ENCODE results near the gene SLC23A2. TPM values are rescaled to one million over a fixed set of nuclear protein-coding genes. Genes with fewer than 3 reads are reported as not detected.

Gene SLC23A2
- total and polyA plus RNA-seq, 2 experiments from 2014 or later, result 5.9 to 9.6 TPM

DNA sequence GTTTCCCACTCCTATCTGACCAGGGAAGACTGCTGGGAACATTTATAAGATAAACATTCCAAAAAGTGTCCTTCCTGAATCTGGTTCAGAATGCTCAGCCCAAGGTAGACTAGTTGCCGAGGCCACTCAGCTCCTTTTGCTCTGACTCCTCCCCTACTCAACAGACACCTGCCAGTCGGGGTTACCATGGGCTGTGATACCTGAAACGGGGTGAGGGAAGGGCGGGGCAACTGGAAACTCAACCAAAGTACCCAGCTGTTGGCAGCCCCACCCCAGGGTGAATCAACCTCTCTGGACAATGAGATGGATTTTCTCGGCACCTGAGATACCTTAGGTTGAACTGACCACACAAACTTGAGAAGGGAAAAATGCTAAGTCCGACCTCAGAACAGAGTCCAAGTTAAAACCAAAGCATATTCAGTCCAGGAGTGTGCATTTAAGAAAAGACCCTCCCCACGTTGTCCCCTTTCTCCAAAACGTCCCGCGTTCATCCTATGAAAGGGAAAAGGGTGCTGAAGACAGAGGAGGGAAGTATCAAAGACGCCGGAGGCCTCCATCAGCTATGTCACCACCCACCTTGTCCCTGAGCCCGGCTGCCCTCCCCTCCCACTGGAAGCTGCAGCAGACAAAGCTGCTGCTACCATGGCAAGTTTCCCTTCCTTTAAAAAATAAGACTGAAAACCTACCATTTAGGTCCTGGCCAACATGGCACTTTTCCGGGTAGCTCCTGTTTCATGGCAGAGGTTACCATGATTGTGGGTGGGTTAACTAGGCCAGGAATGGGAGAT lies 100.1 kb downstream of the SLC23A2 start:
- Histone ChIP-seq H3K9me2 (ENCODE audit: insufficient read depth) (no peaks in the 10 kb centered on the region), H3K27me3 (replicated peaks; ENCODE audit: insufficient read depth) (no peaks in the 10 kb centered on the region), H2AFZ (no peak overlapping the region), H3K27ac (no peak overlapping the region), H4K20me1 (ENCODE audit: insufficient read depth) (no peaks in the 10 kb centered on the region), H3K4me2 (ENCODE audit: unreplicated experiment) (no peak overlapping the region), H3K9me3 (ENCODE audit: low read depth) (no peaks in the 10 kb centered on the region), H3K36me3 (ENCODE audit: low read depth) (no peaks in the 10 kb centered on the region), H3K4me1 (ENCODE audit: insufficient read depth) (peaks cover 11% of the 10 kb centered on the region), H3F3A (ENCODE audit: insufficient read depth) (peaks cover 8% of the 10 kb centered on the region; the same call in 1 of the 2 replicates), H3K9ac (no peak overlapping the region), H3K4me3 (no peak overlapping the region), H3K79me2 (ENCODE audit: insufficient read depth) (no peaks in the 10 kb centered on the region)
- in situ Hi-C loops (cut with MboI), result no loop called here
- no peak for TF ChIP-seq EZH2phosphoT487 (IDR thresholded peaks at IDR 0.05; ENCODE audit: insufficient read depth, low read depth)
- no peak for TF ChIP-seq EZH2 (IDR thresholded peaks at IDR 0.05; ENCODE audit: insufficient read depth, poor library complexity, severe bottlenecking)
- WGBS, 2 experiments (ENCODE audit: low coverage in 1 of 2, low lambda C conversion rate in 2 of 2, missing lambda C conversion rate in 2 of 2), result 78 to 83% methylated on average over 14 of the region's 14 CpGs
- DNase-seq, result no peak

GRCh38 chr20:4898282-4899244 lies 102.7 kb downstream of the SLC23A2 start:
- 28 to 29% methylated on average over 14 of the region's 14 CpGs for WGBS, 2 experiments (ENCODE audit: low coverage in 1 of 2, low lambda C conversion rate in 2 of 2, missing lambda C conversion rate in 2 of 2)
- no peaks in the 10 kb centered on the region for H4K20me1 ChIP-seq (ENCODE audit: insufficient read depth)
- DNase-seq, result peak; percentile 95
- peak overlapping the region; percentile 22; the same call in 1 of the 2 replicates for H3K9ac ChIP-seq
- H3F3A ChIP-seq (ENCODE audit: insufficient read depth), result peaks cover 8% of the 10 kb centered on the region; the same call in 1 of the 2 replicates
- no peak for TF ChIP-seq EZH2phosphoT487 (IDR thresholded peaks at IDR 0.05; ENCODE audit: insufficient read depth, low read depth)
- TF ChIP-seq EZH2 (IDR thresholded peaks at IDR 0.05; ENCODE audit: insufficient read depth, poor library complexity, severe bottlenecking), result no peak
- no peak overlapping the region for H3K4me3 ChIP-seq
- no peaks in the 10 kb centered on the region for H3K9me2 ChIP-seq (ENCODE audit: insufficient read depth)
- no peaks in the 10 kb centered on the region for H3K9me3 ChIP-seq (ENCODE audit: low read depth)
- H3K79me2 ChIP-seq (ENCODE audit: insufficient read depth), result no peaks in the 10 kb centered on the region
- in situ Hi-C loops (cut with MboI), result no loop called here
- H3K4me2 ChIP-seq (ENCODE audit: unreplicated experiment), result peak overlapping the region; percentile 18
- peak overlapping the region; percentile 42; the same call in 1 of the 2 replicates for H2AFZ ChIP-seq
- H3K4me1 ChIP-seq (ENCODE audit: insufficient read depth), result peaks cover 11% of the 10 kb centered on the region
- H3K27ac ChIP-seq, result peak overlapping the region; percentile 25; the same call in 1 of the 2 replicates
- H3K27me3 ChIP-seq (replicated peaks; ENCODE audit: insufficient read depth), result no peaks in the 10 kb centered on the region
- H3K36me3 ChIP-seq (ENCODE audit: low read depth), result no peaks in the 10 kb centered on the region

- no peaks in the 10 kb centered on the region for H3K36me3 ChIP-seq (ENCODE audit: low read depth)
- peaks cover 11% of the 10 kb centered on the region for H3K4me1 ChIP-seq (ENCODE audit: insufficient read depth)
- H3K4me2 ChIP-seq (ENCODE audit: unreplicated experiment), result no peak overlapping the region
- H3K27ac ChIP-seq, result no peak overlapping the region
- H3F3A ChIP-seq (ENCODE audit: insufficient read depth), result peaks cover 8% of the 10 kb centered on the region; the same call in 1 of the 2 replicates
- H3K4me3 ChIP-seq, result no peak overlapping the region
- no peak overlapping the region for H2AFZ ChIP-seq
- no peak for DNase-seq
- TF ChIP-seq EZH2phosphoT487 (IDR thresholded peaks at IDR 0.05; ENCODE audit: insufficient read depth, low read depth) (no peak), EZH2 (IDR thresholded peaks at IDR 0.05; ENCODE audit: insufficient read depth, poor library complexity, severe bottlenecking) (no peak)
- no peaks in the 10 kb centered on the region for H4K20me1 ChIP-seq (ENCODE audit: insufficient read depth)
- no peaks in the 10 kb centered on the region for H3K9me3 ChIP-seq (ENCODE audit: low read depth)
- 97 to 99% methylated on average over 4 of the region's 4 CpGs for WGBS, 2 experiments (ENCODE audit: low coverage in 1 of 2, low lambda C conversion rate in 2 of 2, missing lambda C conversion rate in 2 of 2)
- H3K9me2 ChIP-seq (ENCODE audit: insufficient read depth), result no peaks in the 10 kb centered on the region
- in situ Hi-C loops (cut with MboI), result no loop called here
- no peak overlapping the region for H3K9ac ChIP-seq
- no peaks in the 10 kb centered on the region for H3K79me2 ChIP-seq (ENCODE audit: insufficient read depth)
- no peaks in the 10 kb centered on the region for H3K27me3 ChIP-seq (replicated peaks; ENCODE audit: insufficient read depth)
Measured at GRCh38 chr20:4897600-4897999, 103.7 kb downstream of the SLC23A2 start.

GRCh38 chr20:4896971-4897497 lies 104.3 kb downstream of the SLC23A2 start:
- DNase-seq, result no peak
- no peak overlapping the region for H3K9ac ChIP-seq
- H3K4me3 ChIP-seq, result no peak overlapping the region
- TF ChIP-seq EZH2 (IDR thresholded peaks at IDR 0.05; ENCODE audit: insufficient read depth, poor library complexity, severe bottlenecking), result no peak
- TF ChIP-seq EZH2phosphoT487 (IDR thresholded peaks at IDR 0.05; ENCODE audit: insufficient read depth, low read depth), result no peak
- H3K27me3 ChIP-seq (replicated peaks; ENCODE audit: insufficient read depth), result no peaks in the 10 kb centered on the region
- H4K20me1 ChIP-seq (ENCODE audit: insufficient read depth), result no peaks in the 10 kb centered on the region
- H3K9me2 ChIP-seq (ENCODE audit: insufficient read depth), result no peaks in the 10 kb centered on the region
- H3K27ac ChIP-seq, result no peak overlapping the region
- no peak overlapping the region for H2AFZ ChIP-seq
- H3K4me2 ChIP-seq (ENCODE audit: unreplicated experiment), result no peak overlapping the region
- in situ Hi-C loops (cut with MboI), result no loop called here
- H3K79me2 ChIP-seq (ENCODE audit: insufficient read depth), result no peaks in the 10 kb centered on the region
- WGBS, 2 experiments (ENCODE audit: low coverage in 1 of 2, low lambda C conversion rate in 2 of 2, missing lambda C conversion rate in 2 of 2), result 87 to 89% methylated on average over 8 to 9 of the region's 9 CpGs
- H3K9me3 ChIP-seq (ENCODE audit: low read depth), result no peaks in the 10 kb centered on the region
- peaks cover 8% of the 10 kb centered on the region; the same call in 1 of the 2 replicates for H3F3A ChIP-seq (ENCODE audit: insufficient read depth)
- H3K36me3 ChIP-seq (ENCODE audit: low read depth), result no peaks in the 10 kb centered on the region
- H3K4me1 ChIP-seq (ENCODE audit: insufficient read depth), result peaks cover 11% of the 10 kb centered on the region
